IPS-NIHi7 (cell line): Measurements from ENCODE around the gene NLGN1.

Experiments used
- DNase-seq: peaks from one replicate; pipeline ENCODE4 v3.0.0; 2012; ENCODE audit warnings: mixed read lengths; ENCODE audit errors: extremely low spot score

NLGN1 gene

GRCh38 chr3:173905381-173905780 is 507.8 kb downstream of the NLGN1 start:
- no peak for DNase-seq

GRCh38 chr3:173911446-173911845 is 513.9 kb downstream of the NLGN1 start:
- DNase-seq = no peak

GRCh38 chr3:173912126-173912525 is 514.6 kb downstream of the NLGN1 start:
- no peak for DNase-seq

- DNase-seq = no peak
Observed at GRCh38 chr3:173913397-173913796, 515.9 kb downstream of the NLGN1 start.

DNA sequence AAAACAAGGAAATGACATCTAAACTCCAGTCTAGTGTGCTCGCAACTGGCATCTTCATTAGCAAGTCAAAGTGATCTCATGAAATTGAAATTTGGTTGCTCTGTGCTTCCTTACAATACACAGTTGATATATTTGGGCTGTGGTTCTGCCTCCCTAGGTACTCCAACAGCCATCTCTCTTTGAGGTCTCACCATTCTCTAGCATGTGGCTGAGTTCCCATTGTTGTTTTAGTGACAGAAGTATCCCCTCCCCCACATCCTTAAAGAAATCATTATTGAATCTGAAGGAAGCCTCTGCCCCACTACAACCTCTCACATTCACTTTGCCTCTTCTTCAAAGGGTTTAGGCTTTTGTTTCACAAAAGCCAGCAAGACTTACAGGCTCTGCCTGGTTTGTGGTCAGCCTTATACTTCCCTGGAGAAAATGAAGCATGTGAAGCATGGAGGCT is 516.5 kb downstream of the NLGN1 start:
- no peak for DNase-seq

- no peak for DNase-seq
Observed at GRCh38 chr3:173916799-173917198, 519.3 kb downstream of the NLGN1 start.

DNA sequence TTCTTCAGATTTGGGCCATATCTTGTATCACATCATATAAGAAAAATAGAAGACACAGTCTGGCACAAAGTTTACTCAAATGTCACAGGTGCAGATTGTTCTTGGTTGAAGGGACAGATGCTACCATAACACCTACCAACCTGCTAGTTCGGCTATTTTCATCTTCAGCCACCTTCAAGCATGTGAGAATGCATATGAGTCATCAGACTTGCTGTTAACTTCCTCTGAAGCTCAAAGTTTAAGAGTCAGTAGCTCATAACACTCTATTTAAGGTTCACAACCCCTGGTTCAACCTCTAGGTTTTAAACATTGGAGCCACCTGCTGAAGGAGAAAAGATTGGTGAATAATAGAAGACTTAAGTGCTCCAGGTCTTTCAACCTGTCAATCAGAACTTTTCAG is 522.8 kb downstream of the NLGN1 start:
- DNase-seq = no peak

GRCh38 chr3:173921732-173922131 is 524.2 kb downstream of the NLGN1 start:
- no peak for DNase-seq

DNA sequence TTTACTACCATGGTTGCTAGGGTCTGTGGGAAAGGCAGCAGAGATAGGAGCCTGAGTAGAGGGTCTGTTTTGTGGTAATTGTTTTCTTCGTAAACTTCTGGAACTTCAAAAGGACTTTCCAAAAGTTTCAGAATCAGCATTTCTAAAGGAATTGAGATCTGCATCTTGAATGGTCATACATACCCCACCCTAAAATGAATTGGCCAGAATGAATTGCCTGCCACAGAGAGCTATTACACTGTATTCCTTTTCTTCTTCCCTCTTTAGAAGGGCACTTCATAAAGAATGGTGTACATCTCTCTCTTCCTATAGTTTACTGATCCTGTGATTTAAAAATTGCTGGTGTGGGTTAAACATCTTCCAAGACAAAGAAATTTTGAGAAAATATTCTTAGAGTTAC is 525.7 kb downstream of the NLGN1 start:
- DNase-seq = no peak

- DNase-seq = no peak
Observed at GRCh38 chr3:173930251-173930650, 532.7 kb downstream of the NLGN1 start.

- DNase-seq = no peak
Observed at GRCh38 chr3:173932624-173933023, 535.1 kb downstream of the NLGN1 start.

GRCh38 chr3:173933113-173933512 is 535.6 kb downstream of the NLGN1 start:
- no peak for DNase-seq

DNA sequence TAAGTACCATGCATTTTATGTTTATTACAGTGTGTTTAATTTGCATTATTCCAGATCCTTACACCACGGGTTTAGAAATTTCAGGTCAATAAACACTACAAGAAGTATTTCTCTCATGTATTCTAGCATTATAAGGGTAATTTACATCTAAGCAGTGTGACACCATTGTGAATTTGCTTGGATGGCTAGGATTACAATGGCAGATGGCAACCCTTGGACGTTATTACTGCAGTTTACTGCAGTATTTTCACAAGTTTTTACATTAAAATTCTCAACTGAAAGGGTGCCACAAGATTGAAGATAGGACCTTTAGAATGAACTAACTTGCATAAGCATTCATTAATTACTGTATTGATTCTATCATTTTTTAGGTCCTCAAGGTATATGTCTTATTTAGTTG is 538.8 kb downstream of the NLGN1 start:
- DNase-seq = no peak

DNA sequence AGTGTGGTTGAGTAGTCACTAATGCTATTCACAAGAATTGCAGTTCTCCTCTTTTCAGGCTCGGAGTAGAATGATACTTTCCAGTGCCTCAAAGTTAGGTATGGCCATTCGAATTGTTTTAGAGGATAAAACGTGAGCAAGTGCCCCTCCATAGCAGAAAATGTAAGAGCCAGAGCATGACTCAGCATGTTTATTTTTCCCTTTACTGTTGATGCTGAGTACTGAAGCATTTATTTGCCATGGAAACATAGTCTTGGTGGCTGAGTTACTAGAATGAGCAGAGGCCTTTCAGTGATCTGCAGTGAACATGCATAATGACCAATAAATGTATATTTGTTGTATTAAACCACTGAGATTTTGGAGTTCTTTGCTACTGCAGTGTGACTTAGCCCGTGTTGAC is 540.6 kb downstream of the NLGN1 start:
- DNase-seq = no peak

GRCh38 chr3:173938616-173939015 is 541.1 kb downstream of the NLGN1 start:
- no peak for DNase-seq

DNA sequence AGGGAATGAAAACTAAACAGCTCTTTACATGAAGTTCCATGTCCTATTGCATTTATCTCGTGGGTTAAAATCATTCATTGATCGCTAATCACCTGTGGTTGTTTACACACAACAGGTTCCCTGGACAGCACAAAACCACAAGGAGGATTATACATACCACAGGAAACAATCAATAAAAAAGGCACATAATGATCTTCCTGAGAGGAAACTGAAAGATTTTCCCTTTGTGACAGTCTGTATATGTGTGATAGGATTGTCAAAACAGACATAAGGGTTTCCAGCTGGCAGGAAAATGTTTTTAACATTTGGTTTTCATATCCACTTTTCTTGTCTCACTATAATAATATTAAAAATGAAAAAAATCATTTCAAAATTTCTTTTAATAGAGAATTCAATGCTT is 541.8 kb downstream of the NLGN1 start:
- no peak for DNase-seq

GRCh38 chr3:173943264-173943663 is 545.7 kb downstream of the NLGN1 start:
- DNase-seq = no peak

DNA sequence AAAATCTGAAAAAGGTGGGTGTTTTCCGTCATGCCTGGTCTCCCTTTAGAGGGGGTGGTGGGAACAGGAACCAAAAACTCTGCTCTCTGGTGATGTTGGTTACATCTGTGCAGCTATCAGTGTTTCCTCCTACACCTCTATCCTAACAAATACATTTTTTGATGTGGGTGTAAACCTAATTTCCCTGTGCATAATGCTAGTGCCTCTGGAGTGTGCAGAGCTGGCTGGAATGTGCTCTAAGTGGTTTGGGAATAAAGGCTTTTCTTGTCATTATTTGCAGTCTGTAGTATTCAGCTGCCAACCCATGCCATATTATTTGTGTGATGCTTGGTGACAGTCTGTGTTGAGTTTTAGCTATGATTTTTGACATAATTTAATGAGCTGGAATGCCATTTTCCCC is 547.6 kb downstream of the NLGN1 start:
- DNase-seq = no peak

GRCh38 chr3:173945806-173946205 is 548.3 kb downstream of the NLGN1 start:
- DNase-seq = no peak

GRCh38 chr3:173954647-173955046 is 557.1 kb downstream of the NLGN1 start:
- no peak for DNase-seq

DNA sequence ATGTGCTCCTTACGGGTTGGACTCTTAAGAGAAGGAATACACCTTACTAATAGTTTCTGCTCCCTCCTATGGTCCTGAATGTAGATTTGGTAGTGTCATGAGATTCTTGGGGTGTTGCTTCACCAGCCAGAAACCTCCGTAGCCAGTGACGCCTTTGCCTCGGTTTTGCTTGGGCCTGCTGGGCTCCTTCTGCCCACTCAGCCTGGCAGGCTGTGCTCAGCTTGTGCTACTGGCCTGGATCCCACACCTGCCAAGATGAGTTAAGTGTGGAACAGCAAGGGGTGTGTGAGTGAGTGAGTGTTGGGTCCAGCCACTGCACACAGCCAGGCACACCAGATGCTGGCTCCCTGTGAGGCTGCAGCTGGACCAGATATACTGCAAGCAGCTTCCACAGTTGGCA is 560.1 kb downstream of the NLGN1 start:
- no peak for DNase-seq

DNA sequence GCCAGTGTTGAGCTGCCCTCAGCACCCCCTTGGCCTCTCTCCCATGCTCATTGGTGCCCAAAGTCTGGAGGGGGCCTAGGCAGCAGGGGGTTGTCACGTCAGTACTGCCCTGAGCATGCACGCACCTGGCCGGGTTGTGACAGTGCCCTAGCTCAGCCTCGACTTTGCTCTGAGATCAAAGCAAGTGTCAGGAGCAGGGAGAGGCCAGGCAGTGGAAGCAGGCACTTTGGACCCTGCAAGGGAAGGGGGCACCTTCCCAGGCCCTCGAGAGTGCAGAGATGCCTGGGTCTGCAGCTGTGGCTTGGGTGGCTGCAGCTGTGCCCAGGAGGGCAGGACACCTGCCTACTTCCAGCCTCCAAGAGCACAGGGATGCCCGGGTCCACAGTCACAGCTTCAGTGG is 561.3 kb downstream of the NLGN1 start:
- DNase-seq = no peak

- no peak for DNase-seq
Observed at GRCh38 chr3:173970281-173970680, 572.7 kb downstream of the NLGN1 start.

DNA sequence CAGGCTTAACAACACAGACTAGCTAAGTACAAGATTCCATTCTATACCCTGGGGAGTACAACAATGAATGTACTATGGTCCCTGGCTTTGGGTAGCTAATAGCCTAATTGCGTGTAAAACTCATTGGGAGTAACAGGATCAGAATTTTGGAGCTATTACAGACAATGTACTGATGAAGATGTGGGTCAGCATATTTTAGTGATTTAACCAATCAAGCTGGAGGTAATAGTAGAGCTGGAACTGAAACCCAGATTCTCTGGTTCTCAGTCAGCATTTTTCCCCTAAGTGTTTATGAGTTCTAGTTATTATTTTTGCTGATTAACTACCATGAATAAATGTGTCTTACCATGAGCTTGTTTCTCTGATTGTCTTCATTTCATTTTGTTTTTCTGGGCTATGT is 578.7 kb downstream of the NLGN1 start:
- no peak for DNase-seq

- no peak for DNase-seq
Observed at GRCh38 chr3:173977747-173978146, 580.2 kb downstream of the NLGN1 start.
